ENCODE measurements around the gene TBC1D14.
"Not testable (repeated sequence)": the region's sequence is repeated elsewhere in the genome, so short reads cannot be mapped to it uniquely, and the experiment has no call there.

TBC1D14 gene

GRCh38 chr4:6972375-6972650 lies 62.7 kb downstream of the TBC1D14 start:
- no peak overlapping the region for H3K27ac ChIP-seq
- H3K36me3 ChIP-seq (replicated peaks) = no peaks in the 10 kb centered on the region
- H3K27me3 ChIP-seq (replicated peaks) = no peaks in the 10 kb centered on the region
- no peak for TF ChIP-seq CTCF (IDR thresholded peaks at IDR 0.05; ENCODE audit: low read depth, low read length, missing control alignments)
- no peak for DNase-seq
- no peak overlapping the region for H3K4me3 ChIP-seq (ENCODE audit: low read depth, low read length)
- in situ Hi-C loops (cut with HindIII; ENCODE audit: low pct_ligation_motif_present, low sequenced_read_pairs) = no loop called here

- H3K27ac ChIP-seq = no peak overlapping the region
- no peak for TF ChIP-seq CTCF (IDR thresholded peaks at IDR 0.05; ENCODE audit: low read depth, low read length, missing control alignments)
- no peaks in the 10 kb centered on the region for H3K36me3 ChIP-seq (replicated peaks)
- H3K4me3 ChIP-seq (ENCODE audit: low read depth, low read length) = no peak overlapping the region
- in situ Hi-C loops (cut with HindIII; ENCODE audit: low pct_ligation_motif_present, low sequenced_read_pairs) = no loop called here
- no peaks in the 10 kb centered on the region for H3K27me3 ChIP-seq (replicated peaks)
- DNase-seq = peak; percentile 6
Observed at GRCh38 chr4:6972911-6973310, 63.3 kb downstream of the TBC1D14 start.

- Histone ChIP-seq H3K27ac (no peak overlapping the region), H3K36me3 (replicated peaks) (no peaks in the 10 kb centered on the region), H3K4me3 (ENCODE audit: low read depth, low read length) (no peak overlapping the region), H3K27me3 (replicated peaks) (no peaks in the 10 kb centered on the region)
- TF ChIP-seq CTCF (IDR thresholded peaks at IDR 0.05; ENCODE audit: low read depth, low read length, missing control alignments) = peak; percentile 98
- DNase-seq = peak; percentile 85
- in situ Hi-C loops (cut with HindIII; ENCODE audit: low pct_ligation_motif_present, low sequenced_read_pairs) = no loop called here
Observed at GRCh38 chr4:6974138-6974848, 64.7 kb downstream of the TBC1D14 start.

GRCh38 chr4:6977846-6978245 lies 68.2 kb downstream of the TBC1D14 start:
- H3K27me3 ChIP-seq (replicated peaks); in situ Hi-C loops (cut with HindIII; ENCODE audit: low pct_ligation_motif_present, low sequenced_read_pairs); DNase-seq; H3K27ac ChIP-seq; H3K4me3 ChIP-seq (ENCODE audit: low read depth, low read length); H3K36me3 ChIP-seq (replicated peaks): not testable (repeated sequence)

GRCh38 chr4:6983544-6984142 lies 74.0 kb downstream of the TBC1D14 start:
- DNase-seq = no peak
- Histone ChIP-seq H3K27me3 (replicated peaks) (no peaks in the 10 kb centered on the region), H3K27ac (no peak overlapping the region), H3K4me3 (ENCODE audit: low read depth, low read length) (no peak overlapping the region), H3K36me3 (replicated peaks) (no peaks in the 10 kb centered on the region)
- no peak for TF ChIP-seq CTCF (IDR thresholded peaks at IDR 0.05; ENCODE audit: low read depth, low read length, missing control alignments)
- in situ Hi-C loops (cut with HindIII; ENCODE audit: low pct_ligation_motif_present, low sequenced_read_pairs) = no loop called here

GRCh38 chr4:6984612-6985425 lies 75.2 kb downstream of the TBC1D14 start:
- Histone ChIP-seq H3K36me3 (replicated peaks) (no peaks in the 10 kb centered on the region), H3K27me3 (replicated peaks) (no peaks in the 10 kb centered on the region), H3K27ac (no peak overlapping the region), H3K4me3 (ENCODE audit: low read depth, low read length) (no peak overlapping the region)
- in situ Hi-C loops (cut with HindIII; ENCODE audit: low pct_ligation_motif_present, low sequenced_read_pairs) = no loop called here
- DNase-seq = no peak
- TF ChIP-seq CTCF (IDR thresholded peaks at IDR 0.05; ENCODE audit: low read depth, low read length, missing control alignments) = no peak
